Measurements from ENCODE around the gene GLS. TPM values are rescaled to one million over a fixed set of nuclear protein-coding genes. Genes with fewer than 3 reads are reported as not detected.
A peak's percentile ranks its signal among the peaks of the same experiment; 100 is the strongest.

The GLS gene
- total and polyA plus RNA-seq, 9 of the 15 experiments (the other 6 are each of a cell fraction or from before 2014, with no cell fraction given) = 13.7 to 77.5 (median 48.2) TPM

- Histone ChIP-seq H4K20me1 (replicated peaks; ENCODE audit: control insufficient read depth, insufficient read depth, low read length) (no peaks in the 10 kb centered on the region), H3K27ac (ENCODE audit: extremely low read depth, low read depth, low read length) (no peak overlapping the region), H3K4me1 (replicated peaks in 1 of 2; ENCODE audit: control insufficient read depth in 2 of 2, insufficient read depth in 2 of 2, low read length in 2 of 2) (no peaks in the 10 kb centered on the region), H3K4me2 (ENCODE audit: insufficient read depth, low read length) (no peak overlapping the region), H3K4me3 (no peak overlapping the region), H3K9me3 (replicated peaks; ENCODE audit: control insufficient read depth, insufficient read depth, low read depth, low read length) (no peaks in the 10 kb centered on the region), H3K9me1 (ENCODE audit: control insufficient read depth, insufficient read depth, low read length) (no peaks in the 10 kb centered on the region), H3K79me2 (ENCODE audit: control insufficient read depth, insufficient read depth, low read length) (no peaks in the 10 kb centered on the region), H3K27me3 (ENCODE audit: control insufficient read depth in 2 of 2, insufficient read depth in 2 of 2, low read length in 2 of 2) (no peaks in the 10 kb centered on the region), H3K36me3 (ENCODE audit: control insufficient read depth, insufficient read depth, low read length) (peaks cover 88% of the 10 kb centered on the region; the same call in 2 of the 3 replicates), H2AFZ (ENCODE audit: low read depth, low read length) (no peak overlapping the region), H3K9ac (ENCODE audit: insufficient read depth in 1 of 2, low read depth in 2 of 2, low read length in 2 of 2) (no peak overlapping the region)
- BruUV-seq (replicated peaks) = TSS peak; percentile 6
- no peak for DNase-seq (ENCODE audit: extremely low read depth in 1 of 4, low spot score in 3 of 4)
- FAIRE-seq = no peak
- CTCF ChIA-PET (ENCODE audit: low intra/inter-chr PET ratio) = no interaction called here
- ATAC-seq = no peak
- POLR2A ChIA-PET = no interaction called here
- in situ Hi-C loops (cut with MboI) (no loop called here), intact Hi-C loops (cut with micrococcal nuclease) (no loop called here)
- 67% methylated on average over 1 of the region's 3 CpGs for WGBS (ENCODE audit: insufficient coverage, low coverage, missing lambda C conversion rate)
- no peak for TF ChIP-seq ATF1 (CRISPR knock-in tag; IDR thresholded peaks at IDR 0.05)
- no peak for TF ChIP-seq ATF1 (tag; IDR thresholded peaks at IDR 0.05)
- TF ChIP-seq CEBPG (CRISPR knock-in tag; IDR thresholded peaks at IDR 0.05) = no peak
- TF ChIP-seq CEBPG (tag; conservative IDR thresholded peaks at IDR 0.05 in 1 of 2, IDR thresholded peaks at IDR 0.05 in 1 of 2) = no peak
- no peak for TF ChIP-seq ZNF586 (CRISPR knock-in tag; conservative IDR thresholded peaks at IDR 0.05)
- TF ChIP-seq TBL1XR1 (IDR thresholded peaks at IDR 0.05; ENCODE audit: low read length in 2 of 2) = no peak
- TF ChIP-seq JUND (IDR thresholded peaks at IDR 0.05; ENCODE audit: borderline replicate concordance, low read depth, low read length) = no peak
- TF ChIP-seq JUND (tag; IDR thresholded peaks at IDR 0.05; ENCODE audit: borderline replicate concordance, low read depth, low read length) = no peak
- no peak for TF ChIP-seq HEY1 (CRISPR knock-in tag; IDR thresholded peaks at IDR 0.05; ENCODE audit: borderline replicate concordance)
- TF ChIP-seq E2F4 (CRISPR knock-in tag; IDR thresholded peaks at IDR 0.05; ENCODE audit: low read depth) = no peak
- TF ChIP-seq MAFF (IDR thresholded peaks at IDR 0.05; ENCODE audit: low read length) = no peak
- TF ChIP-seq USF1 (CRISPR knock-in tag; IDR thresholded peaks at IDR 0.05) = no peak
- TF ChIP-seq TBP (optimal IDR thresholded peaks at IDR 0.05; ENCODE audit: low read depth, low read length) = no peak
- TF ChIP-seq FOXJ2 (tag; IDR thresholded peaks at IDR 0.05) = no peak
- TF ChIP-seq SP1 (CRISPR knock-in tag; IDR thresholded peaks at IDR 0.05) = no peak
- no peak for TF ChIP-seq BCL6 (CRISPR knock-in tag; IDR thresholded peaks at IDR 0.05)
- no peak for TF ChIP-seq SETDB1 (IDR thresholded peaks at IDR 0.05; ENCODE audit: low read length)
- TF ChIP-seq SMAD1 (IDR thresholded peaks at IDR 0.05; ENCODE audit: low read depth, low read length, partially characterized antibody) = no peak
These were observed 89.5 kb downstream of the GLS start for GRCh38 chr2:190970160-190970559.

All from K562 (cell line).